Adipocyte (in vitro differentiated cells): ENCODE data around the gene MEIOC.
"Not testable (repeated sequence)": the region's sequence is repeated elsewhere in the genome, so short reads cannot be mapped to it uniquely, and the experiment has no call there.

ENCODE experiments used
- DNase-seq: peaks from one replicate; pipeline ENCODE4 v3.0.0-alpha.2; 2015; ENCODE audit warnings: low read depth
- H3K27me3 ChIP-seq: replicated peaks from 2 replicates; pipeline ENCODE4 v1.7.0; 2013; ENCODE audit warnings: mild to moderate bottlenecking, low read length, moderate library complexity; ENCODE audit not compliant: control insufficient read depth, insufficient read depth
- H3K36me3 ChIP-seq: 2 replicates; pipeline ENCODE4 v1.7.0; 2013; ENCODE audit warnings: low read length, mild to moderate bottlenecking, moderate library complexity; ENCODE audit not compliant: control insufficient read depth, insufficient read depth, severe bottlenecking
- H3K4me1 ChIP-seq: 2 replicates; pipeline ENCODE4 v1.7.0; 2013; ENCODE audit warnings: mild to moderate bottlenecking, low read length, moderate library complexity; ENCODE audit not compliant: control insufficient read depth, insufficient read depth
- H3K4me3 ChIP-seq: 2 replicates; pipeline ENCODE4 v1.7.0; 2013; ENCODE audit warnings: mild to moderate bottlenecking, low read length, moderate library complexity
- H3K9ac ChIP-seq: 2 replicates; pipeline ENCODE4 v1.7.0; 2013; ENCODE audit warnings: mild to moderate bottlenecking, low read length, moderate library complexity
- H3K9me3 ChIP-seq: 2 replicates; pipeline ENCODE4 v1.7.0; 2013; ENCODE audit warnings: mild to moderate bottlenecking, low read length, moderate library complexity; ENCODE audit not compliant: control insufficient read depth

MEIOC gene

GRCh38 chr17:44628243-44629188 is 27.8 kb upstream of the MEIOC start:
- Histone ChIP-seq H3K27me3 (peaks cover 3% of the 10 kb centered on the region), H3K4me3 (no peak overlapping the region), H3K9me3 (no peaks in the 10 kb centered on the region), H3K4me1 (no peaks in the 10 kb centered on the region), H3K36me3 (no peaks in the 10 kb centered on the region), H3K9ac (no peak overlapping the region)
- no peak for DNase-seq

GRCh38 chr17:44629314-44629713 is 27.0 kb upstream of the MEIOC start:
- no peak overlapping the region for H3K9ac ChIP-seq
- no peak for DNase-seq

GRCh38 chr17:44630703-44631102 is 25.6 kb upstream of the MEIOC start:
- no peaks in the 10 kb centered on the region for H3K4me1 ChIP-seq
- H3K27me3 ChIP-seq, result peaks cover 3% of the 10 kb centered on the region
- no peak overlapping the region for H3K9ac ChIP-seq
- no peak overlapping the region for H3K4me3 ChIP-seq
- H3K9me3 ChIP-seq, result no peaks in the 10 kb centered on the region
- H3K36me3 ChIP-seq, result no peaks in the 10 kb centered on the region
- no peak for DNase-seq

More at GRCh38 chr17:44629314-44629713, 27.0 kb upstream of the MEIOC start:
- no peaks in the 10 kb centered on the region for H3K9me3 ChIP-seq
- H3K27me3 ChIP-seq, result peaks cover 3% of the 10 kb centered on the region
- H3K36me3 ChIP-seq, result no peaks in the 10 kb centered on the region
- H3K4me3 ChIP-seq, result no peak overlapping the region
- no peaks in the 10 kb centered on the region for H3K4me1 ChIP-seq

- Histone ChIP-seq H3K9me3 (no peaks in the 10 kb centered on the region), H3K4me1 (no peaks in the 10 kb centered on the region), H3K27me3 (no peaks in the 10 kb centered on the region), H3K4me3 (no peak overlapping the region), H3K36me3 (no peaks in the 10 kb centered on the region), H3K9ac (no peak overlapping the region)
- DNase-seq, result no peak
These were observed 22.3 kb upstream of the MEIOC start for GRCh38 chr17:44633998-44634397.

- not testable (repeated sequence) for DNase-seq, H3K4me3 ChIP-seq, H3K36me3 ChIP-seq, H3K9ac ChIP-seq, H3K9me3 ChIP-seq, H3K27me3 ChIP-seq, H3K4me1 ChIP-seq
These were observed 21.9 kb upstream of the MEIOC start for GRCh38 chr17:44634401-44634800.

- peak; percentile 89 for DNase-seq
- H3K9ac ChIP-seq, result no peak overlapping the region
- H3K27me3 ChIP-seq, result no peaks in the 10 kb centered on the region
- no peaks in the 10 kb centered on the region for H3K9me3 ChIP-seq
- no peaks in the 10 kb centered on the region for H3K4me1 ChIP-seq
- no peaks in the 10 kb centered on the region for H3K36me3 ChIP-seq
- H3K4me3 ChIP-seq, result no peak overlapping the region
These were observed 19.7 kb upstream of the MEIOC start for GRCh38 chr17:44636562-44636961.

GRCh38 chr17:44637066-44637465 is 19.2 kb upstream of the MEIOC start:
- H3K4me1 ChIP-seq, result no peaks in the 10 kb centered on the region
- no peaks in the 10 kb centered on the region for H3K36me3 ChIP-seq
- no peaks in the 10 kb centered on the region for H3K27me3 ChIP-seq
- H3K9me3 ChIP-seq, result no peaks in the 10 kb centered on the region
- no peak overlapping the region for H3K4me3 ChIP-seq
- H3K9ac ChIP-seq, result no peak overlapping the region
- DNase-seq, result no peak

- no peaks in the 10 kb centered on the region for H3K9me3 ChIP-seq
- DNase-seq, result peak; percentile 10
- H3K4me1 ChIP-seq, result peaks cover 8% of the 10 kb centered on the region
- no peaks in the 10 kb centered on the region for H3K36me3 ChIP-seq
- H3K27me3 ChIP-seq, result no peaks in the 10 kb centered on the region
- no peak overlapping the region for H3K9ac ChIP-seq
- no peak overlapping the region for H3K4me3 ChIP-seq
These were observed 13.4 kb upstream of the MEIOC start for GRCh38 chr17:44642834-44643233.

- H3K9ac ChIP-seq, result no peak overlapping the region
- no peak for DNase-seq
- H3K36me3 ChIP-seq, result no peaks in the 10 kb centered on the region
- no peaks in the 10 kb centered on the region for H3K9me3 ChIP-seq
- H3K4me1 ChIP-seq, result peaks cover 8% of the 10 kb centered on the region
- H3K4me3 ChIP-seq, result no peak overlapping the region
- peaks cover 4% of the 10 kb centered on the region for H3K27me3 ChIP-seq
These were observed 10.9 kb upstream of the MEIOC start for GRCh38 chr17:44645341-44645740.

- no peak for DNase-seq
- H3K4me1 ChIP-seq, result peaks cover 8% of the 10 kb centered on the region
- peaks cover 4% of the 10 kb centered on the region for H3K27me3 ChIP-seq
- H3K4me3 ChIP-seq, result no peak overlapping the region
- no peak overlapping the region for H3K9ac ChIP-seq
- no peaks in the 10 kb centered on the region for H3K9me3 ChIP-seq
- no peaks in the 10 kb centered on the region for H3K36me3 ChIP-seq
These were observed 10.0 kb upstream of the MEIOC start for GRCh38 chr17:44646280-44646679.

GRCh38 chr17:44647736-44648135 is 8.5 kb upstream of the MEIOC start:
- H3K27me3 ChIP-seq, result peaks cover 4% of the 10 kb centered on the region
- no peaks in the 10 kb centered on the region for H3K9me3 ChIP-seq
- peaks cover 5% of the 10 kb centered on the region for H3K4me1 ChIP-seq
- H3K4me3 ChIP-seq, result no peak overlapping the region
- no peaks in the 10 kb centered on the region for H3K36me3 ChIP-seq
- DNase-seq, result no peak
- H3K9ac ChIP-seq, result no peak overlapping the region
